Kasumi-1 (cell line): Measurements from ENCODE around the gene ARHGEF11.

Experiments used
- DNase-seq, 2 experiments: peaks; one replicate each; lab custom pipeline; 2025; lab: John Stamatoyannopoulos, UW

The ARHGEF11 gene

GRCh38 chr1:156951371-156951770 is 94.2 kb downstream of the ARHGEF11 start:
- no peak for DNase-seq

GRCh38 chr1:156949127-156949526 is 96.4 kb downstream of the ARHGEF11 start:
- DNase-seq = no peak

DNA sequence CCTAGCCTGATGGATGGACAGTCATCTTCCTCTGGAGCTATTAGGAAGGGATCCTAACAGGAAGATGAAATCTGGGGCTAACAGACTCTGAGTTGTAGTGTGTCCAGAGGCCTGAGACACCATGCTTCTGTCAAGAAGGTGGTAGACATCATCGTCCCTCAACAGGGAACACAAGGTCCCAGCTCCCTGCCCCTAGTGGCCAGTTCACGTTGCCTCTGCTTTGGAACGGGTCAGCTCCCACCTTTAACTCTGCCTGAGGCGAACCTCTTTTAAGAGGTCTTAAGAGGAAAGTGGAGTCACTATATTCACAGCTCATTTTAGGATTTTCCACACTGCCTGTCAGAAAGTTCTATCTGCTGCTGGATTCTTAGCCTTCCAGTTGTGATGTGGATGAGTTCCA is 96.8 kb downstream of the ARHGEF11 start:
- DNase-seq = peak in 1 of 2 experiments; percentile 6

GRCh38 chr1:156947818-156948525 is 97.6 kb downstream of the ARHGEF11 start:
- no peak for DNase-seq

DNA sequence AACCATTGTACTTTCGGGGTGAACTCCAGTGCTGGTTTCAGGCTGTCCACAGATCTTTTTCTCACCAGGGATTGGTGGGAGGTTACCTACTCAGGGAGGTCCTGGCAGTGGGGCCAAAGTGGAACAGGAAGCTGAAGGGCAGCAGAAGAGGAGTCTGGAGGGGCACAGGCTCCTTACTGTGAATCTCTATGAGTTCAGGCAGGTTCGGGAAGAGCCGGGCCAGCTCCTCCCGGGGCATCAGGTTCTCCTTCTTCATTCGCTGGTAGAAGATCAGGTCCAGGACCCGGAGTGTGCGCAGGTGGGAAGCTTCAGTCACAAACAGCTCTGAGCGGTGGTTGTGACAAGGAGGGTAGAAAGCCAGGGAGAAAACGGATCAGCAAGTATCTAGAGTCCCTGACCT is 98.4 kb downstream of the ARHGEF11 start:
- DNase-seq = no peak

DNA sequence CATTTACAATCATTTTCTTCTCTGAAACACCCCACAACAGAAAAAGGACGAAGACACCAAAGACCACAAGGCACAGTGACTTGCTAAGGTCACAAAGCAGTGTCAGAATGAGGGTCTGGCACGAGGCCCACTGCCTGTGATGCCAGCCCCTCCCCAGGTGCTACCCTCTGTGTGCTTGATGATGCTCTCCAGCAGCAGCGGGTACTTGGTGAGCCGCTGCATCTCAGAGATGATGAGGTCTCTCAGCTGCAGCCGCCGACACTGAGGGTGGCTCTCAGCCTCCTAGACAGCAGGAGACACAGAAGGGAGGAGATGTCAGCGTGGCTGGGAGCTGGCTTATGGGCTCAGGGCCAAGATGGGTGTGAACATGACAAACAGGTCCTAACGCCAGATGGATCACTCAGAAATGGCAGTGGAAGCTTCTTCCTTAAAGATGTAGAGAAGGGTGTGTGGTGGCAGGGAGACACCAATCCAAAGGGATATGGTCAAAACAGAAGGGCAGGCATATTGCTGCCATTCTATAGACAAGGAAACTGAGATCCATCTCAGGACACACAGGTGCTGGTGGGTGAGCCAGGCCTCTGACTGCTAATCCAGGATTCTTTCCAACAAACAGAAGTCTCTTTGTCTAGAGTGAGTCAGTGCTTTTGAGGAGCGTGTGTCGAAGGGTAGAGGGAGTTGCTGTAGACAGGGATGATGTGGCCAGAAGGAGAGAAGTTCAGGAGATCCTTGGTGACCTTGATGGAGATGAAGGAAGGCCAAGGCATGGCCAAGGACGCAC is 99.5 kb downstream of the ARHGEF11 start:
- DNase-seq = no peak

GRCh38 chr1:156944848-156945247 is 100.7 kb downstream of the ARHGEF11 start:
- DNase-seq = no peak

DNA sequence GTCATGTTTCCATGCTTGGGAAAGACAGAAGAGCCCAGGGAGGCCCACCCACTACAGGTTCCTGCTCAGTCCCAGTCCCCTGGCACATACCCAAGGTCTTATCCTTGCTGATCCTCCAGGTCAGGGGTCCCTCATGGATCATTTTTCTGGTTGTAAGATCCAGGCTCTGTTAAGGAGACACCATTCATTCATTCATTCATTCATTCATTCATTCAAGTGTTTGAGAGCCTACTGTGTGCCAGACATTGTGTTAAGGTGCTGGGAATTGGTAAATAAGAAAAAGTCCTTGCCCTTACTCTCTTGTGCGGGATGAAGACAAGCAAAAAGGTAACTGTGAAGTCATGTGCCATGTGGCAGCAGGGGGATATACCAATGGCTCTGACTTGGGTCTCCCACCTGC is 101.3 kb downstream of the ARHGEF11 start:
- DNase-seq = no peak

DNA sequence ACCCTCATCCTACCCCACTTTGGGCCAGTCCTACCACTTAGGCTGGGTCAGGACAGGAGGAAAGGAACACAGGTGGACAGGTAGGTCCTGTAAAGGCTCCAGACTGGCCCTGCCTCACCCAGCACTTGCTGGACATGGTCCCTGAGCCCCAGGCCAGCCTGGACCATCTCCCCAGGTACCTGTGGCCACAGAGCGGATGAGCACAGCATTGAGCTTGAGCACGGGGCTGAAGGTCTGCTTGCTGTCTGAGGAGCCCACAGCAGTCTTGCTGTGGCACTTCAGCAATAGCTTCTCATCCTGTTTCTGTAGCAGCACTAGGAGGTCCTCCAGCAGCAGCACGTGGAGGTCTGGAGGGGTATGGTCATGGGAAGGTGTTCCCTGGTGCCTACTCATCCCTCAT is 101.8 kb downstream of the ARHGEF11 start:
- DNase-seq = no peak

DNA sequence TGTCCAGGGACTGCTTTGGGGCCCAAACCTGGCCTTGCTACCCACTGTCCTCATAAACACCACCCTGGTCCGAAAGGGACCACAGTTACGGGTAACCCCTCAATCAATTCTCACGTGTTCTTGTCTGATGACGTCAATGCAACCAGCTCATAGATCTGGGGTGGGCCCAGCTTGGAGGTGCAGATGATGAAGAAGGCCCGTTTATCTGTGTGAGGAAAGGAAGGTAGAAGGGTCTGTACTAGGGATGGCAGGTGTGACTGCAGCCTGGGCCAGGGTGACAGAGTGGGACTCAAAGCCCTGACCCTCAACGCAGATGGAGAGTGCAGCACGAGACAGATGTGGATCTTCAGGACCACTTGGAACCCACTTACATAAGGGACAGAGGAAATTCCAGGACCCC is 103.0 kb downstream of the ARHGEF11 start:
- DNase-seq = no peak

- no peak for DNase-seq
Observed at GRCh38 chr1:156942176-156942575, 103.4 kb downstream of the ARHGEF11 start.

DNA sequence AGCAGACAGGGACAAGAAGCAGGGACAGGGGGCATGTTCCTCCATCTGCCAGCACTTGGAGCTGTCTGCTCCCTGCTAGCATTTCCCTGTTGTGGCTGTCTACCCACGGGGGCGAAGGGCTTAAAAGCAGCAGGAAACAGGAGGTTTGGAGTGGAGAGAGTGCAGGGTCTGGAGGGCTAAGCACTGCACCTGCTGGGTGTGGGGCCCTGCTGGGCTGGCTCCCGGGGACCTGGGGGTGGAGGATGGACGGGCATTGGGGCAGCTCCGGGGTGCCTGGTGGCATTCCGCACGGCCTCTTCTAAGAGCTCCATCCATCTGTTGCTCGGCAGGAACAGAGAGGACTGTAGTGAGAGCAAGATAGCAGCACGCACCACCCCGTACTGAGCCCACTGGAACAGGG is 103.9 kb downstream of the ARHGEF11 start:
- no peak for DNase-seq

GRCh38 chr1:156939786-156940334 is 105.7 kb downstream of the ARHGEF11 start:
- DNase-seq = no peak

GRCh38 chr1:156938813-156939212 is 106.7 kb downstream of the ARHGEF11 start:
- DNase-seq = no peak

GRCh38 chr1:156937883-156938282 is 107.7 kb downstream of the ARHGEF11 start:
- DNase-seq = no peak

DNA sequence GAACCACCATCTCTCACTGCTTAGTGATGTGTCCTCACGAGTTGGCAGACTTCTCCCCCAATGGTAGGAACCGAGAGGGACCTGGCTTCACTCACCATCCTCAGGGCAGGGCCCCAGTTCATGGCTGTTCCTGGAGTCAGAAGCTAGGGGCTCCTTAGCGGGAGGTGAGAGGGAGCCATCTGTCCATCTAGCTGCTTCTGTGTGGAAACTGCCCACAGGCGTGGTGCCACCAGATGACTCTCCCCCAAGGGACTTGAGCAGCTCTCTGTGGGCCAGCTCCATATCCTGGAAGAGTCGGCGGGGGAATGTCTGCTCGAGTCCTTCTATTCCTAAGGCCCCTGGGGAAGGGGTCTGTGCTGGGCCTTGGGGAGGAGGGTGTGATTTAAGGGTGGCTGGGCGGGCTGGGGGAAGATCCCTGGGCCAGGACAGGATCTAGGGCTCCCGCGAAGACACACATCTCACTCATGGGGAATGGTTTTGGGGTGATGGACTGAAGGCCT is 108.8 kb downstream of the ARHGEF11 start:
- DNase-seq = no peak

DNA sequence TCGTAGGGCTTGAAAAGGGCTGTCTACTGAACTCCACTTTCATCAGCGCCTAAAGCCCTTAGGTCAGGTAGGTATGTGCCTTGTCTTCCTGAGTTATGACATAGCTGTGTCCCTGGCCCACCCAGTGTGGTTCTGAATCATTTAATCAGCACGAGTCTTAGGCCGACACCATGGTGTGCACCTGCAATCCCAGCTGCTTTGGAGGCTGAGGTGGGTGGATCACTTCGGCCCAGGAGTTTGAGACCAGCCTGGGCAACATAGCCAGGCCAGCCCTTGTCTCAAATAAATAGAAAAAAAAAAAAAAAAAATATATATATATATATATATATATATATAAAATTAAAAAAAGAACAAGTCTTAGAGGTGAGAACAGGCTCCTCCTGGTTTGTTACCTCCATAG is 109.4 kb downstream of the ARHGEF11 start:
- DNase-seq = no peak

DNA sequence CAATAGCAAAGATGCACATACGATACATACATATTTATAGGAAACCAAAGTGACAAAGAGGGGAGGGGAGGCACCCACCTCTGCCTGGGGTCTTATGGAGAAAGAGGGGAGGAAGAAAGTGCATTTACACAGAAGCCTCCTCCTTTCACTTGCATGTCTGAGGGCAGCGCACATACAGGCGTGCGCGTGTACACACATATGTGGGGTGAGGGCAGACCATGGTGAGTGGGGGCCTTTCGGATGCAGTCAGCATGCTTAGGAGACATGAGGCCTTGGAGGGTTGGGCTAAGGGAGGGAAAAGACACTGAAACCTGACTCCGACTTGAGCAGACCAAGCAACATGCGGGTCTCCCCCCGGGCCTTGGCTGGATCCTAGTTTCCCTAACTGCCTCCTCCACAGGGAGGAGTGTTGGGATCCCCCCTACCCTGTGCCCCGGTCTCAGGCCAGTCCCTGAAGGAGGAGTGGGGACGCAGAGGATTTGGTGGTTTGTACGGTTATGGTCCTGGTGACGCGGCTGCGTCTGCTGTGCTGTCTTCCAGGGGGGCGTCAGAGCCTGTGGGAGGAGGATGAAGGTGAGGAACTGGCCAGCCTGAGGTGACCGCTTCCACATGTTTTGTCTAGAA is 109.9 kb downstream of the ARHGEF11 start:
- no peak for DNase-seq

DNA sequence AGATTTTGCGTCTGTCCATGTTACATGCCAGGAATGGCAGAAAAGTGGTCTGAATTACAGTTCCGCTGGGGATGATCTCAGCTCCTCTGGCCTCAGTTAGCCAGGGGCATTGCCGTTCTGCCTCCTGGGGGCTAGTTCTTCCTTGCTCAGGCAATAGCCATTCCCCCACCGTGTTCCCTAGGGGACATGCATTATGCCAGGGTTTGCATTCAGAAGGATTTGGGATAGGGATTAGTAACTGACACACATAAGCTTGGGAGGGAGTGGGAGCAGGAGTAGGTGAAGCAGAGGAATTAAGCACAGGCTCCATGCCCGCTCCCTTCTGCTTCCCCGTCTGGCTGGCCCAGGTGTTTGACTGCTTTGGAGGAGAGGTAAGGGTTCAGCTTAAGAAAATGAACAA is 112.4 kb downstream of the ARHGEF11 start:
- DNase-seq = no peak

DNA sequence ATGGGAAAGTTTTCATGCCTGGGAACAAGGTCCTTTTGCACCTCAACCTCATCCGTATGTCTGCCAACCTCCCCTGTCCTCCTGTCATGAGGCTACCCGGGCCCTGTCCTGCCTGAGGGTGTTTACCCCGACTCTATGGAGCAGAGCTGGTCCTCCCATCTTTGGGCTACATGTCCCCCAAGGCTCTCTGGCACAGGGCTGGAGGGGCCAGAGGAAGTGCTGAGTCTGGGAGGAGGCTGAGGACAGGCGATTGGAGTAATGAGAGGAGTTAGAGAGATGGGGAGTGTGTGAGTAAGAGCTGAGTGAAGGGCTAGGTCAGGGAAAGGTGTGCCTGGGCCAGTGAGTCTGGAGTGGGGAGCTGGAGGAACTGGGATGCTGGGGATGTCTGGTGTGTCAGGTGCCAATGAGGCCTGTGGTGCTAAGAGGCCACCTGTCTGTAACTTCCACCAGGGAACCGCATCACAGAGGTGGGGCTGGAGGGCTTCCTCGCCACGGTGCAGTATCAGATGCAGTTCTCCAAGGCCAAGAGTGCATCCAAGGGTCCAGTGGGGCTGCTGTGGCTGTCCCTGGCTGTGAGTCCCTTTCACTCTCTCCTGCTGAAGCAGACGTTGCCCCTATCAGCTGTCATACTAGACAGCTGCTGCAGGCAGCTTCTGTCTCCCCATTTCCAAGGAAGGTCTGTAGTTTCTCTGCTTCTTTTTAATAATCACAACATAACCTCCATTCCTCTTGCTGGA is 113.4 kb downstream of the ARHGEF11 start:
- no peak for DNase-seq

- no peak for DNase-seq
Observed at GRCh38 chr1:156931211-156931952, 114.2 kb downstream of the ARHGEF11 start.
